HepG2 (cell line): Measurements from ENCODE around the gene FTCD. TPM values are rescaled to one million over a fixed set of nuclear protein-coding genes. Genes with fewer than 3 reads are reported as not detected.
A peak's percentile ranks its signal among the peaks of the same experiment; 100 is the strongest.

Experiments
- ATAC-seq: fragments of 200-7000 bp; cut with Tn5 transposase; 3 replicates; pipeline ENCODE4 v1.9.1; 2020; ENCODE audit warnings: mild to moderate bottlenecking, moderate library complexity
- BruUV-seq: library from RNA; stranded (reverse); fragments of 400-500 nt; replicated peaks from 2 replicates; lab custom pipeline; 2021; lab: Mats Ljungman, UMichigan
- CTCF ChIA-PET: fragments of 300-600 bp; formaldehyde crosslinking; extraction: SDS; loops from one replicate; lab custom pipeline; 2021; ENCODE audit warnings: low total read pairs, inconsistent platforms, low intra/inter-chr PET ratio; lab: Yijun Ruan, JAX
- POLR2A ChIA-PET: fragments of 350-600 bp; sonication (Branson Sonifier 250); formaldehyde crosslinking; loops from one replicate; lab custom pipeline; 2020; ENCODE audit warnings: antibody characterized with exemption, inconsistent platforms; lab: Yijun Ruan, JAX
- DNase-seq: peaks from one replicate; pipeline ENCODE4 v3.0.0-alpha.2; 2015; ENCODE audit warnings: low spot score
- FAIRE-seq: peaks from 3 replicates; lab custom pipeline; 2011; peaks lifted over from hg19 to GRCh38; lab: Jason Lieb, UNC
- H2AFZ ChIP-seq: one replicate; pipeline ENCODE4 v1.6.1; 2011; ENCODE audit warnings: low read length, inconsistent platforms
- H3K27ac ChIP-seq: fragments of 300-600 bp; 3 replicates; pipeline ENCODE4 v1.8.0; 2011; ENCODE audit warnings: mixed run types, mild to moderate bottlenecking, mixed read lengths, low read length, inconsistent platforms; ENCODE audit not compliant: insufficient read depth; ENCODE audit errors: extremely low read length
- H3K27me3 ChIP-seq, 2 experiments: fragments of 200-600 bp in 1 of 2; 2 replicates in 1 of 2; 3 replicates in 1 of 2; pipeline versions ENCODE4 v1.6.0 to v1.8.0; 2011; ENCODE audit warnings: low read length in 2 of 2, mild to moderate bottlenecking in 2 of 2, moderate library complexity in 2 of 2, inconsistent platforms in 1 of 2; ENCODE audit not compliant: insufficient read depth in 2 of 2, control insufficient read depth in 1 of 2
- H3K36me3 ChIP-seq, 2 experiments: fragments of 200-600 bp in 1 of 2; replicated peaks in 1 of 2; 2 replicates in 1 of 2; 3 replicates in 1 of 2; pipeline versions ENCODE4 v1.5.1 to v1.8.0; 2011; ENCODE audit warnings: low read length in 2 of 2, inconsistent platforms in 1 of 2; ENCODE audit not compliant: insufficient read depth in 2 of 2, control insufficient read depth in 1 of 2
- H3K4me1 ChIP-seq: 2 replicates; pipeline ENCODE4 v1.5.1; 2012; ENCODE audit warnings: low read length, inconsistent platforms; ENCODE audit not compliant: insufficient read depth
- H3K4me2 ChIP-seq: 2 replicates; pipeline ENCODE4 v1.6.0; 2011; ENCODE audit warnings: low read depth, low read length, inconsistent platforms
- H3K4me3 ChIP-seq, 3 experiments: fragments of 200-600 bp in 1 of 3; sonication (generic), shearing (Covaris generic) in 1 of 3; replicated peaks in 1 of 3; 2 replicates each; pipeline ENCODE4 v1.5.1; 2011 to 2016; ENCODE audit warnings: low read length in 3 of 3, inconsistent platforms in 2 of 3, low read depth in 2 of 3, mild to moderate bottlenecking in 2 of 3, control low read depth in 1 of 3, mixed read lengths in 1 of 3; ENCODE audit not compliant: insufficient read depth in 1 of 3
- H3K79me2 ChIP-seq: one replicate; pipeline ENCODE4 v1.6.1; 2011; ENCODE audit warnings: low read length, inconsistent platforms; ENCODE audit not compliant: insufficient read depth
- H3K9ac ChIP-seq: 2 replicates; pipeline ENCODE4 v1.6.0; 2011; ENCODE audit warnings: mild to moderate bottlenecking, low read depth, low read length, inconsistent platforms; ENCODE audit not compliant: insufficient read depth
- H3K9me3 ChIP-seq: 2 replicates; pipeline ENCODE4 v1.5.1; 2012; ENCODE audit warnings: mild to moderate bottlenecking, low read length
- H4K20me1 ChIP-seq: 2 replicates; pipeline ENCODE4 v1.6.0; 2011; ENCODE audit warnings: inconsistent platforms, mild to moderate bottlenecking, low read length, moderate library complexity; ENCODE audit not compliant: insufficient read depth
- AGO2 ChIP-seq: fragments of 200-400 bp; formaldehyde crosslinking; optimal IDR thresholded peaks from 2 replicates; pipeline ENCODE3; 2017; ENCODE audit warnings: mild to moderate bottlenecking, low read depth, low read length, moderate library complexity
- CC2D1A ChIP-seq: sonication (generic); formaldehyde crosslinking; IDR thresholded peaks from 2 replicates; pipeline ENCODE4 v1.8.1; 2023; ENCODE audit warnings: mild to moderate bottlenecking, missing genetic modification reagents
- HNRNPK ChIP-seq: fragments of 200-400 bp; formaldehyde crosslinking; IDR thresholded peaks from 2 replicates; pipeline ENCODE4 v1.6.1; 2018; ENCODE audit warnings: low read length, low read depth, moderate library complexity, mild to moderate bottlenecking; ENCODE audit not compliant: poor library complexity, severe bottlenecking
- MAFF ChIP-seq: IDR thresholded peaks from 2 replicates; pipeline ENCODE4 v1.6.1; 2011; ENCODE audit warnings: low read depth, low read length, improper control_type of control experiment
- MAFK ChIP-seq, 2 experiments: IDR thresholded peaks in 1 of 2; conservative IDR thresholded peaks in 1 of 2; 2 replicates each; pipeline ENCODE4 v1.6.1; 2011; ENCODE audit warnings: improper control_type of control experiment in 2 of 2, low read length in 2 of 2
- NFYB ChIP-seq: sonication (generic); formaldehyde crosslinking; IDR thresholded peaks from 2 replicates; pipeline ENCODE4 v1.4.0; 2020; ENCODE audit warnings: missing genetic modification reagents
- NFYC ChIP-seq: IDR thresholded peaks from 2 replicates; pipeline ENCODE4 v1.6.1; 2016; ENCODE audit warnings: missing genetic modification reagents, missing compliant biosample characterization
- NKX3-1 ChIP-seq: sonication (generic); formaldehyde crosslinking; IDR thresholded peaks from 2 replicates; pipeline ENCODE4 v1.5.0; 2020; ENCODE audit warnings: missing genetic modification reagents
- PCBP1 ChIP-seq: fragments of 200-400 bp; formaldehyde crosslinking; IDR thresholded peaks from 2 replicates; pipeline ENCODE4 v1.6.1; 2017; ENCODE audit warnings: mild to moderate bottlenecking, low read depth, low read length, borderline replicate concordance
- POLR2A ChIP-seq, 2 experiments: IDR thresholded peaks; 2 replicates each; pipeline ENCODE4 v1.6.1; 2011; ENCODE audit warnings: low read depth in 2 of 2, low read length in 2 of 2, mild to moderate bottlenecking in 1 of 2, moderate library complexity in 1 of 2; ENCODE audit not compliant: insufficient read depth in 1 of 2
- POLR2AphosphoS2 ChIP-seq: IDR thresholded peaks from 2 replicates; pipeline ENCODE4 v1.6.1; 2011; ENCODE audit warnings: low read depth, low read length, improper control_type of control experiment
- POLR2G ChIP-seq: fragments of 200-400 bp; formaldehyde crosslinking; IDR thresholded peaks from 2 replicates; pipeline ENCODE4 v1.6.1; 2018; ENCODE audit warnings: mild to moderate bottlenecking, low read depth, low read length, moderate library complexity
- SRF ChIP-seq: IDR thresholded peaks from 2 replicates; pipeline ENCODE4 v1.6.1; 2011; ENCODE audit warnings: mild to moderate bottlenecking, low read depth, low read length, moderate library complexity
- ZBTB33 ChIP-seq: sonication (generic); formaldehyde crosslinking; IDR thresholded peaks from 2 replicates; pipeline ENCODE4 v1.4.0; 2020; ENCODE audit warnings: missing genetic modification reagents
- ZMYM4 ChIP-seq: sonication (generic); formaldehyde crosslinking; IDR thresholded peaks from 2 replicates; pipeline ENCODE4 v1.8.1; 2023; ENCODE audit warnings: mild to moderate bottlenecking, missing genetic modification reagents
- ZNF878 ChIP-seq: sonication (generic); formaldehyde crosslinking; IDR thresholded peaks from 2 replicates; pipeline ENCODE4 v1.8.1; 2023; ENCODE audit warnings: mild to moderate bottlenecking, missing genetic modification reagents, moderate library complexity
- WGBS: methylation state at CpG from one replicate; pipeline ENCODE4 v1.1.6; 2017; ENCODE audit warnings: low lambda C conversion rate; 5-methylcytosine and 5-hydroxymethylcytosine counted together
- in situ Hi-C: cut with HindIII; loops from 2 replicates; pipeline ENCODE4 v1.10.0; 2017; ENCODE audit warnings: low pct_unique_long_range_greater_than_20kb; ENCODE audit not compliant: extremely low pct_ligation_motif_present
- intact Hi-C: fragments of 100-400 bp; cut with micrococcal nuclease; formaldehyde crosslinking; loops from one replicate; pipeline ENCODE4 v1.10.0; 2022; ENCODE audit not compliant: unreplicated experiment
- polyA plus RNA-seq, 8 experiments: library from polyadenylated mRNA; depleted of rRNA in 3 of 8; stranded (reverse) in 7 of 8; unstranded in 1 of 8; fragments of >200 nt; fragmentation: Illumina TruSeq in 4 of 8; extraction: Trizol in 4 of 8; gene quantifications; 2 replicates each; pipeline versions ENCODE4 v1.2.1 to v1.2.3, GENCODE V29; 2011 to 2016; ENCODE audit warnings: low read depth in 4 of 8, missing spikeins in 1 of 8, mixed read lengths in 1 of 8; ENCODE audit not compliant: insufficient read depth in 1 of 8
- total RNA-seq, 5 experiments: library from RNA; depleted of rRNA; stranded (reverse); fragments of >200 nt; fragmentation: Illumina TruSeq; extraction: Trizol; gene quantifications; 2 replicates each; pipeline ENCODE4 v1.2.3, GENCODE V29; 2016; ENCODE audit warnings: low read depth in 1 of 5
- TF ChIP-seq, protein P1 (sequence below): IDR thresholded peaks from 2 replicates; pipeline ENCODE4 v1.6.1; 2016; ENCODE audit warnings: low read depth

Gene FTCD
- total and polyA plus RNA-seq, 2 of the 13 experiments (the other 11 are each of a cell fraction or from before 2014, with no cell fraction given) = 75.7 to 105 TPM

DNA sequence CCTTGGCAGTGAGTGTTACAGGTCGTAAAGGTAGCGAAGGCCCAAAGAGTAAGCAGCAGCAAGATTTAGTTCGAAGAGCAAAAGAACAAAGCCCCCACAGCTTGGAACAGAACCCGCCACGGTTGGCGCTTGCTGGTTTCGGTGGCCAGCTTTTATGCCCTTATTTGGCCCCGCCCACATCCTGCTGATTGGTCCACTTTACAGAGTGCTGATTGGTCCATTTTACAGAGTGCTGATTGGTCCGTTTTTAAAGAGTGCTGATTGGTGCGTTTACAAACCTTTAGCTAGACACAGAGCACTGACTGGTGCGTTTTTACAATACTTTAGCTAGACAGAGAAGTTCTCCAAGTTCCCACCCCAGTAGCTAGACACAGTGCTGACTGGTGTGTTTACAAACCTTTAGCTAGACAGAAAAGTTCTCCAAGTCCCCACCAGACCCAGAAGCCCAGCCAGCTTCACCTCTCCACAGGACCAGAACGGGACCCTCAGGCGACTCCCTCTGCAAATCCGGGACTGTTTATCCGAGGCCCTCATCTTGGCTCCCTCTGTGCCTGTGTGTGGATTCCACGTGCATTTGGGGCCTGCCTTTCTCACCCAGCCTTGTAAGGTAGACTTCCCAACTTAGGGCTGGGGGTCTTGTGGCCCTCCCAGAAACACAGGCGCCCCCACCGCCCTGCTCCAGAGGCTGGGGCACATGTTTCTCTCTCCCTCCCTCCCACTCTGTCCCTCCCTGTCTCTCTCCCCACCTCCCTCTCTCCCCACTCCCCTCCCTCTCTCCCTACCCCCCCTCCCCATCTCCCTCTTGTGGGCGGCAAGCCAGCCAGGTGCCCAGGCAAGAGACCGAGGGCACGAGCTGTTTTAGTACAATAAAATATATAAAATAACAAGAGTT is 12.6 kb downstream of the FTCD start:
- no peak for FAIRE-seq
- H3K27me3 ChIP-seq = no peaks in the 10 kb centered on the region
- H3K4me2 ChIP-seq = no peak overlapping the region
- H2AFZ ChIP-seq = no peak overlapping the region
- H3K79me2 ChIP-seq = no peaks in the 10 kb centered on the region
- H3K36me3 ChIP-seq = peaks cover 14 to 31% of the 10 kb centered on the region in 2 experiments; a peak in 4 of 5 replicates
- no peak overlapping the region for H3K27ac ChIP-seq
- in situ Hi-C loops = no loop called here
- TF ChIP-seq MAFK (conservative IDR thresholded peaks at IDR 0.05 in 1 of 2, IDR thresholded peaks at IDR 0.05 in 1 of 2; ENCODE audit: low read length in 2 of 2) = peak; percentile 13 to 49; a peak in 3 of 4 replicates
- peak; percentile 48 for TF ChIP-seq HNRNPK
- peak; percentile 86 for TF ChIP-seq ZBTB33
- TF ChIP-seq CC2D1A = no peak
- TF ChIP-seq PCBP1 = 0 out of 2 replicates have a peak, but pooled peaks have one; percentile 33
- TF ChIP-seq, protein P1, sequence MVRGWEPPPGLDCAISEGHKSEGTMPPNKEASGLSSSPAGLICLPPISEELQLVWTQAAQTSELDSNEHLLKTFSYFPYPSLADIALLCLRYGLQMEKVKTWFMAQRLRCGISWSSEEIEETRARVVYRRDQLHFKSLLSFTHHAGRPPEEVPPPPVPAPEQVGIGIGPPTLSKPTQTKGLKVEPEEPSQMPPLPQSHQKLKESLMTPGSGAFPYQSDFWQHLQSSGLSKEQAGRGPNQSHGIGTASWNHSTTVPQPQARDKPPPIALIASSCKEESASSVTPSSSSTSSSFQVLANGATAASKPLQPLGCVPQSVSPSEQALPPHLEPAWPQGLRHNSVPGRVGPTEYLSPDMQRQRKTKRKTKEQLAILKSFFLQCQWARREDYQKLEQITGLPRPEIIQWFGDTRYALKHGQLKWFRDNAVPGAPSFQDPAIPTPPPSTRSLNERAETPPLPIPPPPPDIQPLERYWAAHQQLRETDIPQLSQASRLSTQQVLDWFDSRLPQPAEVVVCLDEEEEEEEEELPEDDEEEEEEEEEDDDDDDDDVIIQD (CRISPR knock-in tag) = no peak
- no peak for TF ChIP-seq NKX3-1
- TF ChIP-seq SRF = peak; percentile 43; the same call in 1 of the 2 replicates
- TF ChIP-seq NFYB (CRISPR knock-in tag) = peak; percentile 76
- TF ChIP-seq ZNF878 (CRISPR knock-in tag) = no peak
- 0 out of 2 replicates have a peak, but pooled peaks have one; percentile 31 for TF ChIP-seq POLR2G
- TF ChIP-seq ZMYM4 (CRISPR knock-in tag) = peak; percentile 71
- peak; percentile 68 for TF ChIP-seq NFYC (CRISPR knock-in tag)
- peak; percentile 46 for TF ChIP-seq MAFF
- peak; percentile 22 to 33; a peak in 1 of 4 replicates for TF ChIP-seq POLR2A (IDR thresholded peaks at IDR 0.05; ENCODE audit: insufficient read depth in 1 of 2, low read depth in 2 of 2, low read length in 2 of 2)
- TF ChIP-seq POLR2AphosphoS2 = no peak
- TF ChIP-seq AGO2 = peak; percentile 2
- no peak overlapping the region for H3K4me3 ChIP-seq
- peaks cover 15% of the 10 kb centered on the region for H3K4me1 ChIP-seq
- intact Hi-C loops = no loop called here
- no TSS peak for BruUV-seq
- H3K9ac ChIP-seq = no peak overlapping the region
- no peak for ATAC-seq
- ChIA-PET POLR2A (interaction anchor here (0.8 to 2.7 kb wide), 5 partner anchors 10 to 234 kb away, joined by 3 to 13 read pairs (median 7); partner anchors contain the start of gene FTCD), CTCF (no interaction called here)
- 96% methylated on average over 20 of the region's 21 CpGs for WGBS
- DNase-seq = no peak
- H4K20me1 ChIP-seq = peaks cover 13% of the 10 kb centered on the region; the same call in 1 of the 2 replicates
- H3K9me3 ChIP-seq = no peaks in the 10 kb centered on the region
